Kasumi-1 (cell line): ENCODE results near the gene PARD3.
"Not testable (repeated sequence)": the region's sequence is repeated elsewhere in the genome, so short reads cannot be mapped to it uniquely, and the experiment has no call there.

ENCODE experiments used
- DNase-seq, 2 experiments: peaks; one replicate each; lab custom pipeline; 2025; lab: John Stamatoyannopoulos, UW

The PARD3 gene

DNA sequence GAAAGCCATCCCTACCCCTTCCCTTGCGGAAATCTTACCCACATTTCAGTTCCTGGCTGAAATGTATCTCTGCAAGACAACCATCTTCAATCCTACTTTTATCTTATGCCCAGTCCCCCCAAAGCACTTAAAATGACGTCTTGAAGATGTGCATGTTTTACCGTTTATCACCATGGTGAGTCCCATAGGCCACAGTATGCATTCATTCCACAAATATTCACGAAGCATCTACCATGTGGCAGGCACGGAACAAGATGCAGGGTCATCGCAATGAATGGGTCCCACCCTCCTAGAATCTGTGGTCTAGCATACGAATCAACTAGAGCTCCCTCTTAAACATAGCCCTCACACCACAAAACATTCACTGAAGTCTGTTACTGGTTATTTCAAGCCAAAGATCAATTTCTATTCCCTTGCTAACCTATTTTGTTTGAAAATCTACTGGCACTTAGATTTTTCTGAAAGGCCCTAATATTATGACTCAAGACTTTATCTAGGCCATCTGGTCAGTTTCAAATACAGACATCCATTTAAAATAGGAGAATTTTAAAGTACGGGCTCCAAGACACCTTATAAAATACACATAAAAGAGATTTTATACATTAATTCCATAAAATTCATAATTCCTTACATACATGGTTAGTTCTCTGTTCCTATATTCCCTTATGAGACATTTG, 99.4 kb downstream of the PARD3 start:
- DNase-seq: no peak

DNA sequence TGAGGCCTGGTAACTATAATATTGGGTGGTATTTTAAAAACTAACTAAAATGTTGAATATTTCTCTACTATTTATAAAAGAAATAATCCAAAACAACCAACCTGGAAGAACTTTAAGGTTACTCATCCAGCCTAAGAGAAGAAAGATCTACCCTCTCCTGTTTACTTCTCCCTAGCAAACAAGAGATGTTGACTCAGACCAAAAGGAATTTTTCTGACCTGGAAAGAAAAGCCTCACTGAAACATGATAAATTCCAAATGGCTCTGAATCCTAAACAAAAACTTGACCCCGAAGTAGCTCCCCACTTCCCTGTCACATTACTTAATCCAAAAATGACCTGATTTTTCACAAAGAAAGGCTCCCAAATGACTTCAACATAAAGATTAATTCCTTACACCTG, 101.2 kb downstream of the PARD3 start:
- DNase-seq: no peak

DNA sequence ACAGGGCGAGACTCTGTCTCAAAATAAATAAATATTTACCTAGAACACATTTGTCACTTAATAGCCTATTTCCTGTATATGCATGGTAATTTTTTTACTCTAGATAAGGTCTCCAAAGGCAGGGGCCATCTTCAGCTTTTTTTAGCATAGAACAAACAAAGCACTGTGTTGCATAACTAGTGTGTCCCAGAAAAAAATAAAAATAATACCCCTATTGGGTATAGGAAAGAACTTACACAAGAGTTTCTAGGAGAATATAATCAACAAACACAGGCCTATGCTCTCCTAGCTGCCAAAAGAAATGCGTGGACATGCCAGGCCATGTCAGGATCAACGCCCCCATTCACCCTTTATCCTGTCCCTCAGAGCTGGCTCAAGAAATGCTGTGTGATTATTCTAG, 103.6 kb downstream of the PARD3 start:
- DNase-seq: no peak

DNA sequence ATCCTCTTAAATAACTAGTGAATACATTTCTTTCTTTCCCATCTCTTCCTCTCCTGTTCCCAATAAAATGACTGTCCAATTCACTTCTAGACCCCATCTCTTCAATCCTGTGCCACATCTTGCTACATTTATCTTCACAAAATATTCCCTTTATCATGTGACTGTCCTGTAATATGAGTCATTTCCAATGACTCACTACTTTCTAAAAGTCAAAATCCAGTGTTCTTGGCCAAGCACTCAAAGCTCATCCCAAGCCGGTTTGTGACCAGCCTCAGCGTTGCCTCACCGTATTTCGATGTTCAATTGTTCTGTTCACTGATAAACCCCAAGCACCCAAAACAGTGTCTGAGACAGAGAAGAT, 104.7 kb downstream of the PARD3 start:
- DNase-seq: no peak

GRCh38 chr10:34709637-34710390, 105.3 kb downstream of the PARD3 start:
- DNase-seq: no peak

DNA sequence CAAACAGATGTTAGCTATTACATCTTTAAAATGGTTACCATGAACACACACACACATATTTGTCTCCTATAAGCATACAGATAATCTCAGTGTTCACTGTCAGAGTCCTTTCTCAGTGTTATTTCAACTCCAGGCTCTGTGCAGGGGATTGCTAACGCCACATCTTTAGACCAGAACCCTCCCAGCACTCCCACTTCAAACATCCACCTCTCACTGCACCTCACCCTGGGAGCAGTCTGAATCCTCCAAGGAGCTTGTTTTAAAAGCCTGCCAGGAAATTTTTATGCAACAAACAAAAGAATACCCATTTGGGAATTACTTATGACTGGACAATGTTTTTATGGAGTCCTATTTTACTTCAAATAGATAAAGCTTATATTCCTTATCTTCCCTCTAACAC, 107.4 kb downstream of the PARD3 start:
- no peak for DNase-seq

DNA sequence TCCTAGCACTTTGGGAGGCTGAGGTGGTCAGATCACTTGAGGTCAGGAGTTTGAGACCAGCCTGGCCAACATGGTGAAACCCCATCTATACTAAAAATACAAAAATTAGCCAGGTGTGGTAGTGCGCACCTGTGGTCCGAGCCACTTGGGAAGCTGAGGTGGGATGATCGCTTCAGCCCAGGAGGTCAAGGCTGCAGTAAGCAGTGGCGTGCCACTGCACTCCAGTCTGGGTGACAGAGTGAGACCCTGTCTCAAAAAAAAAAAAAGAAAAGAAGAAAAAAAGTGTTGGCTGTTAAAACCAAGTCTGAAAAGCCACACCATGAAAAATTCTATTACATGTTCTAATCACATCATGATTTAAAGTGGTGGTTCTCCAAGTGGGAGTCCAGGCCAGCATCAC, 108.1 kb downstream of the PARD3 start:
- not testable (repeated sequence) for DNase-seq

GRCh38 chr10:34706147-34706546, 108.9 kb downstream of the PARD3 start:
- DNase-seq: no peak

DNA sequence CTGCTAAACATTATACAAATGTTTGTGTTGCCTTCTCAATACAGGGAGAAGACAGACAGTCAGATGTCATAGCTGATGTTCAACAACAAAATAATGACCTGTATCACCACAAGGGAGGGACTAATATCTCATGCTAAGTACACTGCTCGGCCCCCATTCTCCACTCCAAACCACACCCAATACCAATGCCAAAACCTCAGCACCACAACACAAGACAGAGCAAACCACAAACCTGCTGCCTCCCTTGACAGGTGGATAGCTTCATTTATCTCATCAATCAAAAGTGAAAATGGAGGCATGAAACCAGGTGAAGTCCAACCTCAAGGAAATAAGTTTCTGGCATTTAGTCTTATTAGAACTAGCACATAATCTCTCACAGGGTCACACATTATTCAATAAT, 109.5 kb downstream of the PARD3 start:
- DNase-seq: no peak

DNA sequence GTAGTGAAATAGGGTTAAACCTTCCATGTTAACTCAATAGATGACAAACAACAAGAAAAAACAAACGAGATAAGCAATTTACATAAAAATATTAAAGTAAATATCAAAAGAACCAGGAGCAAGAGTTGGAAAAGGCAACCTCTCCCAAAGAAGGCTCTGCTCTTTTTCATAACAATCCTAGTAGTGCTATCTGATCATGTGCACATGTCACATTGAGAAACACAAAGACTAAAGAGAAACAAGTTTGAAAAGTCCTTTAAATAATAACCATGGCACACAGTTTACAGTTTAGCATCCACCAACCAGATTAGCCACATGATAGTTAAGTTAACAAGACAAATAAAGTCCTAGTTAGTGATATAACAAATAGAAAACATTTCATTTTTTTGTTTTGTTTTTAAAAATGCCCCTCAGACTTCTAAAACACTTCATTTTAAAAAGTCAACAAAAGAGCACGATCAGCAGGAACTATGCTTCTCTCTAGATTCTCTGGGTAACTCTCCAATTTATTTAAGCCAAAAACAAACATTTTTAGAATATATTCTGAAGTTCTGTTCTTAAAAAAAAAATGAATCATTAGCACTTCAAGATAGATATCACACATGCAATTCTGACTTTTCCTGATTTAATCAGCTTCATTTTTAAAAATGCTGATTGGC, 110.4 kb downstream of the PARD3 start:
- no peak for DNase-seq

- DNase-seq: no peak
Observed at GRCh38 chr10:34702982-34703381, 112.1 kb downstream of the PARD3 start.

GRCh38 chr10:34702093-34702937, 112.8 kb downstream of the PARD3 start:
- no peak for DNase-seq

DNA sequence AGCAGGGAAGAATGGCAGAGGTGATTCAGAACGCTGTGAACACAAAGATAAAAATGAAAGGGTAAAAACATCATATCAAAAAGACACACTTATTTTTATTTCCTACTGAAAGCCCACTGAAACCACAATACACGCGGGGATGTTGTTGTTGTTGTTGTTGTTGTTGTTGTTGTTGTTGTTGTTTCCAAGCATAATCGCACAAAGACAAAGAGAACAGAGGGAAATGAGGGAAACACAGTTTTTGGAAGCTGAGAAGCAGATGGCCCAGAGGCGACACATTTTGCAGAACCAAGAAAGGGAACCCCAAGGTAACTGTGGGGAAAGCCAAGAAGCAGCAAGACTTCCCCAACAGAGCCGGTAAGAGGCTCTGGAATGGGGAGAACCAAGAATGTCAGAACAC, 113.9 kb downstream of the PARD3 start:
- DNase-seq: no peak

DNA sequence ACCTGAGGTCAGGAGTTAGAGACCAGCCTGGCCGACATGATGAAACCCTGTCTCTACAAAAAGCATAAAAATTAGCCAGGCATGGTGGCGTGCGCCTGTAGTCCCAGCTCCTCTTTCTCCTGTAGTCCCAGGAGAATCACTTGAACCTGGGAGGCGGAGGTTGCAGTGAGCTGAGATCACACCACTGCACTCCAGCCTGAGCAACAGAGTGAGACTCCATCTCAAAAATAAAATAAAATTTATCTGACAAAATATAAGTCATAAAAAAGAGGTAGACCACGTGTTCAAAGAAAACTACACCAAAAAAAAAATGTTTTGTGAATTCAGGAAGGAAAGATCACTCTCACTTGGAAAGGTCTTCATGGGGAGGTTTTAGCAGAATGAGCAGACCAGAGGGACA, 114.3 kb downstream of the PARD3 start:
- DNase-seq: not testable (repeated sequence)

GRCh38 chr10:34699904-34700517, 115.1 kb downstream of the PARD3 start:
- DNase-seq: no peak

- DNase-seq: no peak
Observed at GRCh38 chr10:34698979-34699378, 116.1 kb downstream of the PARD3 start.

- DNase-seq: no peak
Observed at GRCh38 chr10:34698248-34698831, 116.8 kb downstream of the PARD3 start.

- DNase-seq: no peak
Observed at GRCh38 chr10:34697351-34698247, 117.5 kb downstream of the PARD3 start.

GRCh38 chr10:34696423-34696822, 118.7 kb downstream of the PARD3 start:
- DNase-seq: peak in 1 of 2 experiments; percentile 51

- DNase-seq: no peak
Observed at GRCh38 chr10:34690383-34691049, 124.6 kb downstream of the PARD3 start.
